HCT116 (cell line): Measurements from ENCODE around the gene C1orf21. TPM values are rescaled to one million over a fixed set of nuclear protein-coding genes. Genes with fewer than 3 reads are reported as not detected.

Source experiments
- ATAC-seq: fragments of 200-7000 bp; cut with Tn5 transposase; 2 replicates; pipeline ENCODE4 v1.9.1; 2020; ENCODE audit warnings: mild to moderate bottlenecking, moderate library complexity
- BruUV-seq: library from RNA; stranded (reverse); fragments of 400-500 nt; replicated peaks from 2 replicates; lab custom pipeline; 2021; lab: Mats Ljungman, UMichigan
- CTCF ChIA-PET: fragments of 300-600 bp; sonication (Branson Sonifier 250); formaldehyde crosslinking; loops from one replicate; lab custom pipeline; 2021; ENCODE audit warnings: antibody characterized with exemption; lab: Charles Lee
- POLR2A ChIA-PET: fragments of 300-600, 350-600 bp; sonication (Branson Sonifier 250); formaldehyde crosslinking; loops from one replicate; lab custom pipeline; 2021; ENCODE audit warnings: antibody characterized with exemption; lab: Charles Lee
- RAD21 ChIA-PET, 2 experiments: fragments of 300-600 bp; sonication (Branson Sonifier 250); formaldehyde crosslinking; loops; one replicate each; lab custom pipeline; 2023; ENCODE audit warnings: low total read pairs in 2 of 2; ENCODE audit not compliant: uncharacterized antibody in 2 of 2, unreplicated experiment in 2 of 2, low non-redundant PET in 1 of 2; lab: Charles Lee
- DNase-seq: peaks from one replicate; pipeline ENCODE4 v3.0.0-alpha.2; 2010; ENCODE audit warnings: low read depth, low spot score
- H2AFZ ChIP-seq: fragments of 200-600 bp; shearing (Covaris generic), sonication (generic); 2 replicates; pipeline ENCODE4 v1.6.1; 2017; ENCODE audit warnings: low read depth, mixed run types, mixed read lengths, antibody characterized with exemption, low read length; ENCODE audit not compliant: poor library complexity, severe bottlenecking
- H3K27ac ChIP-seq: 2 replicates; pipeline ENCODE4 v1.5.1; 2012; ENCODE audit warnings: low read depth, low read length
- H3K27me3 ChIP-seq: fragments of 200-600 bp; sonication (generic); 2 replicates; pipeline ENCODE4 v1.6.1; 2016; ENCODE audit warnings: mixed run types, low read length, mixed read lengths; ENCODE audit not compliant: insufficient read depth
- H3K36me3 ChIP-seq, 2 experiments: fragments of 200-500 bp in 1 of 2; fragments of 200-600 bp in 1 of 2; sonication (Bioruptor generic) in 1 of 2; sonication (generic) in 1 of 2; 2 replicates each; pipeline versions ENCODE4 v1.5.1 to v1.6.1; 2014 to 2016; ENCODE audit warnings: low read length in 2 of 2, inconsistent platforms in 1 of 2, mixed read lengths in 1 of 2, mixed run types in 1 of 2; ENCODE audit not compliant: insufficient read depth in 2 of 2, control insufficient read depth in 1 of 2
- H3K4me1 ChIP-seq, 2 experiments: fragments of 200-600 bp in 1 of 2; sonication (generic) in 1 of 2; 2 replicates each; pipeline versions ENCODE4 v1.5.1 to v1.6.1; 2012 to 2017; ENCODE audit warnings: low read length in 2 of 2, inconsistent platforms in 1 of 2, mild to moderate bottlenecking in 1 of 2, mixed read lengths in 1 of 2, mixed run types in 1 of 2, moderate library complexity in 1 of 2; ENCODE audit not compliant: insufficient read depth in 2 of 2, control insufficient read depth in 1 of 2
- H3K4me2 ChIP-seq: fragments of 200-600 bp; sonication (generic); 2 replicates; pipeline ENCODE4 v1.6.1; 2017; ENCODE audit warnings: mixed run types, low read length, mixed read lengths
- H3K4me3 ChIP-seq, 2 experiments: fragments of 200-600 bp in 1 of 2; sonication (generic) in 1 of 2; replicated peaks in 1 of 2; 2 replicates each; pipeline ENCODE4 v1.5.1; 2011 to 2016; ENCODE audit warnings: low read length in 2 of 2, control low read depth in 1 of 2, low read depth in 1 of 2, mild to moderate bottlenecking in 1 of 2, mixed read lengths in 1 of 2, mixed run types in 1 of 2
- H3K79me2 ChIP-seq: fragments of 200-600 bp; sonication (generic); 2 replicates; pipeline ENCODE4 v1.6.1; 2017; ENCODE audit warnings: mild to moderate bottlenecking, mixed run types, low read length, moderate library complexity, mixed read lengths; ENCODE audit not compliant: insufficient read depth
- H3K9ac ChIP-seq: fragments of 200-600 bp; sonication (generic); 2 replicates; pipeline ENCODE4 v1.6.1; 2016; ENCODE audit warnings: low read length, mixed read lengths
- H3K9me2 ChIP-seq: fragments of 200-600 bp; sonication (generic), shearing (Covaris generic); 2 replicates; pipeline ENCODE4 v1.6.1; 2017; ENCODE audit warnings: mixed run types, mild to moderate bottlenecking, moderate library complexity; ENCODE audit not compliant: insufficient read depth
- H3K9me3 ChIP-seq, 2 experiments: fragments of 200-500 bp in 1 of 2; fragments of 200-600 bp in 1 of 2; sonication (Bioruptor generic) in 1 of 2; sonication (generic) in 1 of 2; 2 replicates each; pipeline ENCODE4 v1.6.1; 2014 to 2017; ENCODE audit warnings: low read length in 2 of 2, mixed read lengths in 2 of 2, inconsistent platforms in 1 of 2, low read depth in 1 of 2, mild to moderate bottlenecking in 1 of 2, mixed run types in 1 of 2, moderate library complexity in 1 of 2; ENCODE audit not compliant: control insufficient read depth in 1 of 2, insufficient read depth in 1 of 2
- H4K20me1 ChIP-seq: fragments of 200-600 bp; sonication (generic), shearing (Covaris generic); 2 replicates; pipeline ENCODE4 v1.6.1; 2017; ENCODE audit warnings: mixed run types, mild to moderate bottlenecking, moderate library complexity; ENCODE audit not compliant: insufficient read depth
- ATF3 ChIP-seq: IDR thresholded peaks from 2 replicates; pipeline ENCODE4 v1.6.1; 2012
- CBX3 ChIP-seq: IDR thresholded peaks from 2 replicates; pipeline ENCODE4 v1.6.1; 2012; ENCODE audit warnings: low read depth
- EGR1 ChIP-seq: IDR thresholded peaks from 2 replicates; pipeline ENCODE4 v1.6.1; 2012; ENCODE audit warnings: low read depth
- ELF1 ChIP-seq: IDR thresholded peaks from 2 replicates; pipeline ENCODE4 v1.6.1; 2012; ENCODE audit warnings: low read depth, borderline replicate concordance
- EZH2phosphoT487 ChIP-seq: fragments of 200-600 bp; IDR thresholded peaks from 2 replicates; pipeline ENCODE4 v1.6.1; 2018; ENCODE audit warnings: antibody characterized with exemption, borderline replicate concordance
- FOSL1 ChIP-seq: IDR thresholded peaks from 2 replicates; pipeline ENCODE4 v1.6.1; 2012; ENCODE audit warnings: low read depth
- MAX ChIP-seq: IDR thresholded peaks from 2 replicates; pipeline ENCODE4 v1.6.1; 2012
- POLR2A ChIP-seq: IDR thresholded peaks from 2 replicates; pipeline ENCODE4 v1.7.0; 2011; ENCODE audit warnings: borderline replicate concordance; ENCODE audit not compliant: insufficient read depth, insufficient read length; ENCODE audit errors: extremely low read depth
- RAD21 ChIP-seq: IDR thresholded peaks from 2 replicates; pipeline ENCODE4 v1.6.1; 2012; ENCODE audit warnings: low read depth, mild to moderate bottlenecking
- SP1 ChIP-seq: IDR thresholded peaks from 2 replicates; pipeline ENCODE4 v1.6.1; 2012; ENCODE audit warnings: low read depth
- SRF ChIP-seq: IDR thresholded peaks from 2 replicates; pipeline ENCODE4 v1.6.1; 2012; ENCODE audit warnings: low read depth
- YY1 ChIP-seq: IDR thresholded peaks from 2 replicates; pipeline ENCODE4 v1.6.1; 2011; ENCODE audit warnings: low read length, low read depth, moderate library complexity, mild to moderate bottlenecking; ENCODE audit not compliant: insufficient replicate concordance; ENCODE audit errors: extremely low read depth
- ZFX ChIP-seq: fragments of 450-650 bp; IDR thresholded peaks from 2 replicates; pipeline ENCODE4 v1.6.1; 2017
- ZNF274 ChIP-seq: fragments of 200-500 bp; sonication (Bioruptor generic); IDR thresholded peaks from 2 replicates; pipeline ENCODE4 v1.6.1; 2014; ENCODE audit warnings: mild to moderate bottlenecking, low read depth, low read length, inconsistent platforms
- intact Hi-C: fragments of 100-400 bp; cut with micrococcal nuclease; formaldehyde crosslinking; loops from 2 replicates; pipeline ENCODE4 v1.10.0; 2022
- total RNA-seq: library from RNA; stranded (reverse); gene quantifications from one replicate; pipeline ENCODE4 v1.2.1, GENCODE V29; 2021; ENCODE audit not compliant: unreplicated experiment
- TF ChIP-seq, protein P1 (sequence below): IDR thresholded peaks from 2 replicates; pipeline ENCODE4 v1.6.1; 2011; ENCODE audit warnings: mild to moderate bottlenecking, low read length, moderate library complexity; ENCODE audit not compliant: insufficient replicate concordance; ENCODE audit errors: extremely low read depth

The C1orf21 gene
- total RNA-seq, 1 experiment from 2014 or later: 8.9 TPM

DNA sequence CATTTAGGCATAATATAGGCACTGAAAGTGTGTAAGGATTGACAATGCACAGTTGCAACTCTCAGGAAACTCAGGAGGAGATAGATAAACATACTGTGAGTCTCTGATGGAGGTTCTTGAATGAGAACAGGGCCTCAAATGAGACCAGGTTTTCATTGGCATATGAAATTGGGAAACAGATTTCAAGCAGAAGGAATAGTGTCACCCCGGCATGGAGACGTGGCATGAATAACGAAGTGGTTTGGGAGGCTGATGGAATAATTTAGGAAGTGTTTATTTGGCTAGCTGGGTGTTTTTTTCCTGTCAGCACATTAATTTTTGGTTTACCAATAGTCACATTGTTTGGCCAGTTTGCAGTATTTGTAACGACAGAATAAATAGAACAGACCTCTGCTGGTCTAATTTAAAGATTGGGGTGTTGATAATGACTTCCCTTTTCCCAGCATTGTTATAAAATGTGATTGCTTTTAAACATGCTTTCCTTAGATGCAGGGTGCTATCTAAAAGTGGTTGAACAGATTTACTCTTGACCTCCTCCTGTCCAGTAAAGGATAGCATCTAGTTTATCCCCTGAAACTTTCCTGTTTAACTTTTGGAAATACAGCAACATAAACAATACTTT is 132.0 kb downstream of the C1orf21 start:
- no peak overlapping the region for H3K9ac ChIP-seq
- no peaks in the 10 kb centered on the region for H3K27me3 ChIP-seq
- H3K9me3 ChIP-seq: no peaks in the 10 kb centered on the region; a peak in 1 of 4 replicates
- H2AFZ ChIP-seq: no peak overlapping the region
- no peaks in the 10 kb centered on the region for H3K36me3 ChIP-seq
- no peaks in the 10 kb centered on the region for H3K9me2 ChIP-seq
- peaks cover 0 to 6% of the 10 kb centered on the region in 2 experiments; a peak in 2 of 4 replicates for H3K4me1 ChIP-seq
- no TSS peak for BruUV-seq
- ATAC-seq (no peak), DNase-seq (no peak)
- no peaks in the 10 kb centered on the region for H3K79me2 ChIP-seq
- H3K4me3 ChIP-seq: no peak overlapping the region
- H3K4me2 ChIP-seq: no peak overlapping the region
- intact Hi-C loops: loop anchor here (10.0 kb wide), 1 partner anchor 56 kb away; no protein-coding TSS in a partner anchor
- ChIA-PET RAD21 (no interaction called here), POLR2A (no interaction called here), CTCF (no interaction called here)
- no peaks in the 10 kb centered on the region for H4K20me1 ChIP-seq
- H3K27ac ChIP-seq: no peak overlapping the region
- TF ChIP-seq EGR1 (no peak), ZNF274 (no peak), MAX (no peak), EZH2phosphoT487 (no peak), ATF3 (no peak), ZFX (no peak), SP1 (no peak), ELF1 (no peak), YY1 (no peak)

GRCh38 chr1:184520336-184520735 is 133.5 kb downstream of the C1orf21 start:
- Histone ChIP-seq H3K27me3 (no peaks in the 10 kb centered on the region), H3K9me2 (no peaks in the 10 kb centered on the region), H3K4me2 (no peak overlapping the region), H2AFZ (no peak overlapping the region), H3K9me3 (no peaks in the 10 kb centered on the region; a peak in 1 of 4 replicates), H4K20me1 (no peaks in the 10 kb centered on the region), H3K4me1 (no peaks in the 10 kb centered on the region), H3K79me2 (no peaks in the 10 kb centered on the region), H3K9ac (no peak overlapping the region), H3K36me3 (no peaks in the 10 kb centered on the region), H3K27ac (no peak overlapping the region), H3K4me3 (no peak overlapping the region)
- ChIA-PET RAD21 (no interaction called here), CTCF (no interaction called here), POLR2A (no interaction called here)
- ATAC-seq (no peak), DNase-seq (no peak)
- no TSS peak for BruUV-seq
- intact Hi-C loops: no loop called here
- TF ChIP-seq RAD21: no peak
- no peak for TF ChIP-seq EZH2phosphoT487
- TF ChIP-seq EGR1: no peak
- no peak for TF ChIP-seq CBX3
- TF ChIP-seq, protein P1, sequence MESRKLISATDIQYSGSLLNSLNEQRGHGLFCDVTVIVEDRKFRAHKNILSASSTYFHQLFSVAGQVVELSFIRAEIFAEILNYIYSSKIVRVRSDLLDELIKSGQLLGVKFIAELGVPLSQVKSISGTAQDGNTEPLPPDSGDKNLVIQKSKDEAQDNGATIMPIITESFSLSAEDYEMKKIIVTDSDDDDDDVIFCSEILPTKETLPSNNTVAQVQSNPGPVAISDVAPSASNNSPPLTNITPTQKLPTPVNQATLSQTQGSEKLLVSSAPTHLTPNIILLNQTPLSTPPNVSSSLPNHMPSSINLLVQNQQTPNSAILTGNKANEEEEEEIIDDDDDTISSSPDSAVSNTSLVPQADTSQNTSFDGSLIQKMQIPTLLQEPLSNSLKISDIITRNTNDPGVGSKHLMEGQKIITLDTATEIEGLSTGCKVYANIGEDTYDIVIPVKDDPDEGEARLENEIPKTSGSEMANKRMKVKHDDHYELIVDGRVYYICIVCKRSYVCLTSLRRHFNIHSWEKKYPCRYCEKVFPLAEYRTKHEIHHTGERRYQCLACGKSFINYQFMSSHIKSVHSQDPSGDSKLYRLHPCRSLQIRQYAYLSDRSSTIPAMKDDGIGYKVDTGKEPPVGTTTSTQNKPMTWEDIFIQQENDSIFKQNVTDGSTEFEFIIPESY: no peak
- TF ChIP-seq YY1: no peak
- no peak for TF ChIP-seq FOSL1
- TF ChIP-seq SRF: no peak
- no peak for TF ChIP-seq POLR2A
- TF ChIP-seq MAX: no peak
- TF ChIP-seq ELF1: no peak
